Body of pancreas (tissue), 4 donors: Measurements from ENCODE around the gene GPC1. TPM values are rescaled to one million over a fixed set of nuclear protein-coding genes. Genes with fewer than 3 reads are reported as not detected.

Experiments
- ATAC-seq: fragments of 150-250 bp; one replicate; pipeline ENCODE4 v1.9.1; 2016
- DNase-seq, 4 donors: peaks; one replicate each; pipeline ENCODE4 v3.0.0-alpha.2; 2019
- H3K27ac ChIP-seq, 4 donors: fragments of 200-600 bp; sonication (generic); 1 replicate in 3 of 4; 2 replicates in 1 of 4; pipeline versions ENCODE4 v1.5.1 to v1.6.1; 2016 to 2019; ENCODE audit warnings: mild to moderate bottlenecking in 1 of 4, mixed read lengths in 1 of 4, moderate library complexity in 1 of 4
- H3K27me3 ChIP-seq, 2 donors: fragments of 200-600 bp; sonication (generic); one replicate each; pipeline ENCODE4 v1.6.0; 2016; ENCODE audit warnings: mild to moderate bottlenecking in 1 of 2
- H3K36me3 ChIP-seq, 2 donors: fragments of 200-600 bp; sonication (generic); replicated peaks in 1 of 2; 2 replicates each; pipeline ENCODE4 v1.5.1; 2016; ENCODE audit warnings: low read depth in 2 of 2; ENCODE audit not compliant: insufficient read depth in 1 of 2
- H3K4me1 ChIP-seq: fragments of 200-600 bp; sonication (generic); one replicate; pipeline ENCODE4 v1.6.0; 2016
- H3K4me3 ChIP-seq, 2 donors: fragments of 200-600 bp; sonication (generic); 1 replicate in 1 of 2; 2 replicates in 1 of 2; pipeline ENCODE4 v1.5.1; 2016 to 2019
- H3K9me3 ChIP-seq, 3 donors: fragments of 200-600 bp; sonication (generic); 1 replicate in 2 of 3; 2 replicates in 1 of 3; pipeline ENCODE4 v1.5.1; 2016
- POLR2A ChIP-seq, 3 donors: fragments of 450-650 bp; IDR thresholded peaks; one replicate each; pipeline ENCODE4 v1.6.1; 2016; ENCODE audit warnings: antibody characterized with exemption in 3 of 3, mild to moderate bottlenecking in 2 of 3
- WGBS, 2 donors: methylation state at CpG; one replicate each; pipeline ENCODE4 v1.1.5; 2017; 5-methylcytosine and 5-hydroxymethylcytosine counted together
- intact Hi-C: fragments of 100-400 bp; cut with DNase I; formaldehyde crosslinking; loops from one replicate; pipeline ENCODE4 v1.15.1; 2023
- total RNA-seq, 2 donors: library from RNA; depleted of rRNA; stranded (reverse); fragments of >200 nt; gene quantifications; one replicate each; pipeline ENCODE4 v1.1.0, GENCODE V29; 2016
- TF ChIP-seq, protein P1 (sequence below), 7 experiments: fragments of 450-650 bp in 4 of 7; fragments of 200-600 bp in 3 of 7; sonication (generic) in 3 of 7; IDR thresholded peaks; one replicate each; pipeline ENCODE4 v1.5.1; 2016 to 2019; ENCODE audit warnings: antibody characterized with exemption in 7 of 7

The GPC1 gene
- total RNA-seq, 2 donors from 2014 or later = 23.3 to 30.7 TPM

DNA sequence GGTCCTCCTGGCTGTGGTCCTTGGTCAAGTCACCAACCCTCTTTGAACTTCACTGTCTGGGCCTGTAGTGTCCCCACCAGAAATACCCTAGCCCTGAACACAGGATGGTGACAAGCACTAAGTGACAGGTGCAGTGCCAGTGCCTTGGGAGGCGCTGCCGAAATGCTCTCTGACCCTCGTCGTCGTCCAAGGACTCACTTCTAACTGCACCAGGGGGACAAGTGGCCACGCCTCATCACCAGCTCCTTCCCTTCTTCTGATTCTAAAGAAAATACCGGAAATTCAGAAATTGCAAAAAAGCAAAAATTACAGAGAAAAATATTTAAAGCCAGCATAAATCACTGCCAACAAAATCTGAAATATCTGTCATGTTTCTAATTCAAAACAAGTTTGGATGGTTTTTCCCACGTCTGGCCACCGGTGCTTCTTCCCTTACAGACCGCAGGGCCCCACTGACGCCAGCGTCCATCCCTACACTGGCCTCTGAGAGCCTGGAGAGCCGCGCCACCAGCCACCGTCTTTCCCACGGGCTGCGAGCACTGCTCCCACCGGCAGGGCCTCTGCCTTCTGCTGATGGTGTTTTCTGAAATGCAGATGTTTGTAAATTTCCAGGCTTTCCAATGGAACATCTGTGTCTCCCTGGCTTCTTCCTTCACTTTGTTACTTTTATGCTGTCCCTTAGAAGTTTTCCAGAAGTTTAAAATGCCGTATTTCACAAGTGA lies 37.4 kb upstream of the GPC1 start:
- no peak for TF ChIP-seq POLR2A (IDR thresholded peaks at IDR 0.05)
- Histone ChIP-seq H3K27me3 (no peaks in the 10 kb centered on the region), H3K27ac (no peak overlapping the region), H3K4me1 (no peaks in the 10 kb centered on the region), H3K4me3 (no peak overlapping the region), H3K9me3 (no peaks in the 10 kb centered on the region), H3K36me3 (no peaks in the 10 kb centered on the region)
- ATAC-seq (no peak), DNase-seq (peak in 3 of 4 donors; percentile 0 to 4 (median 0))
- 75 to 80% methylated on average over 19 of the region's 19 CpGs for WGBS, 2 donors
- intact Hi-C loops = no loop called here

DNA sequence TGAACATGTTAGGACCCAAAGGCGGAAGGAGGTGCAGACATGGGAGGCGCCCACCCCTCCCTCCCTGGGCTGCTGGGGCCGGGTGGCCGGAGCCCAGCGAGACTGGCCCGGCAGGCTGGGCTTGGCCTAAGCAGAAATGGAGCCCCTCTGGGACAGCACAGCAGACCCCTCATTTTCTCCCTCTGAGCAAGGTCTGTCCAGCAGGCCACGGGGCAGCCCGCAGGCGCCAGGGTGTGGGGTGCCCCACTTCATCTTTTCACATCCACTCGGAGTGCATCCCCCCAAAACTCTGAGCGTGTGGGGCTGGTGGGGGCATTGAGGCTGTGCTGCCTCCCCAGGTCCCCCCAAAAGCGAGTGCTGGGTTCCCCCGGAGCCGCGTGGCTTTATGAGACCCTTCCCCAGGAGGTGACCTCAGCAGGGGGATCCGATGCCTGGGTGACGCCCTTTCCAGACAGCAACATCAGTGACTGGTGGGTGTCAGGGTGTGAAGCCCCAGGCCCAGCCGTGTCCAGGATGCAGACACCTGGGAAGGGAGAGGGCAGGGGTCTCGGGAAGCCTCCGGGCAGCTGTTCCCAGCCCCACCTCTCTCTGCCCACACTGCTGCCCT lies 36.7 kb upstream of the GPC1 start:
- H3K4me3 ChIP-seq = no peak overlapping the region
- H3K4me1 ChIP-seq = no peaks in the 10 kb centered on the region
- 88 to 96% methylated on average over 7 to 17 of the region's 20 CpGs for WGBS, 2 donors
- DNase-seq (peak in 3 of 4 donors; percentile 0 to 4 (median 3)), ATAC-seq (no peak)
- H3K9me3 ChIP-seq = no peaks in the 10 kb centered on the region
- no peaks in the 10 kb centered on the region for H3K27me3 ChIP-seq
- no peak overlapping the region for H3K27ac ChIP-seq
- H3K36me3 ChIP-seq = no peaks in the 10 kb centered on the region
- TF ChIP-seq POLR2A (IDR thresholded peaks at IDR 0.05) = no peak
- TF ChIP-seq, protein P1, sequence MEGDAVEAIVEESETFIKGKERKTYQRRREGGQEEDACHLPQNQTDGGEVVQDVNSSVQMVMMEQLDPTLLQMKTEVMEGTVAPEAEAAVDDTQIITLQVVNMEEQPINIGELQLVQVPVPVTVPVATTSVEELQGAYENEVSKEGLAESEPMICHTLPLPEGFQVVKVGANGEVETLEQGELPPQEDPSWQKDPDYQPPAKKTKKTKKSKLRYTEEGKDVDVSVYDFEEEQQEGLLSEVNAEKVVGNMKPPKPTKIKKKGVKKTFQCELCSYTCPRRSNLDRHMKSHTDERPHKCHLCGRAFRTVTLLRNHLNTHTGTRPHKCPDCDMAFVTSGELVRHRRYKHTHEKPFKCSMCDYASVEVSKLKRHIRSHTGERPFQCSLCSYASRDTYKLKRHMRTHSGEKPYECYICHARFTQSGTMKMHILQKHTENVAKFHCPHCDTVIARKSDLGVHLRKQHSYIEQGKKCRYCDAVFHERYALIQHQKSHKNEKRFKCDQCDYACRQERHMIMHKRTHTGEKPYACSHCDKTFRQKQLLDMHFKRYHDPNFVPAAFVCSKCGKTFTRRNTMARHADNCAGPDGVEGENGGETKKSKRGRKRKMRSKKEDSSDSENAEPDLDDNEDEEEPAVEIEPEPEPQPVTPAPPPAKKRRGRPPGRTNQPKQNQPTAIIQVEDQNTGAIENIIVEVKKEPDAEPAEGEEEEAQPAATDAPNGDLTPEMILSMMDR (IDR thresholded peaks at IDR 0.05) = no peak
- intact Hi-C loops = no loop called here

DNA sequence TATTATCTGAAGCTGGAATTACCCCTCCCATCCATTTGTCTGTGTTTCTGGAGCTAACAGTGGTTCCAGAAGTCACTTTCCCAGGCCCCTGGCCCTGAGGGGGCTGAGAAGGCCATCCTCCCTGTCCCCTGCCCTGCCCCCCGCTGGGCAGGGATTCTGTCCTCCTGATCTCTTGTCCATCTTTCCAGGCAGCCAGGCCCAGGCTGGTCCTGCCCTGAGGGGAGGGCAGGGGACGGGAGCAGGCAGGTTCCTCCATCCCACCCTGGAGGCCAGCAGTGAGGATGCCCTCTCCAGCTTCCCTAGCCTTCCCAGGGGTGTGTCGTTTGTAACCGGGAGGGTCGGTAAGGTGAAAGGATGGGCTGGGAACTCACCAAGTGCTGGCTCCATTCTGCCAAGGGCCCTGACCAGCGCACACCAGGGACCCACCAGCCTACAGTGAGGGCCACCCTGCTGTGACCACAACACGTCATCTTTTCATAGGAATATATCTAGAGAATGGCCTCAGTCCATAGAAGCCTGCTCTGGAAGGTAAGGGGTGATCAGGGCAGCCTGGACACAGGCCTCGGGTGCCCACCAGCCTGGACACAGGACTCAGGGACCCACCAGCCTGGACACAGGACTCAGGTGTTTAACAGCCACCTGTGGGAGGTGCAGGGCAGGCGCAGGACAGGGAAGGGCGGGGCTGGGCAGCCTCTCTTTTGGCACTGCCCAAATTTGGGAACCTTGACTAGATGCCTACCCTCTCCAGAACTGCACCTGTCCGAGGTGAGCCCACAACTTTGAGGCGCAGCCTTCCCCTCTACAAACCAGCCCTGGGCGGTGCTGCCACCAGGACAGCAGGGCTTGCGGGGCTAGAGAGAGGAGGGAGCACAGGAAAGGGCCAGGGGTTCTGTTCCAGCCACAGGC lies 35.8 kb upstream of the GPC1 start:
- no peak overlapping the region for H3K27ac ChIP-seq
- peak in 2 of 4 donors; percentile 1 to 4 for DNase-seq
- intact Hi-C loops = no loop called here
- H3K9me3 ChIP-seq = no peaks in the 10 kb centered on the region
- WGBS, 2 donors = 80 to 84% methylated on average over 8 to 14 of the region's 14 CpGs
- no peak for ATAC-seq
- TF ChIP-seq, protein P1 (IDR thresholded peaks at IDR 0.05) = no peak
- TF ChIP-seq POLR2A (IDR thresholded peaks at IDR 0.05) = no peak
- H3K27me3 ChIP-seq = no peaks in the 10 kb centered on the region
- no peaks in the 10 kb centered on the region for H3K4me1 ChIP-seq
- H3K4me3 ChIP-seq = no peak overlapping the region
- no peaks in the 10 kb centered on the region for H3K36me3 ChIP-seq

DNA sequence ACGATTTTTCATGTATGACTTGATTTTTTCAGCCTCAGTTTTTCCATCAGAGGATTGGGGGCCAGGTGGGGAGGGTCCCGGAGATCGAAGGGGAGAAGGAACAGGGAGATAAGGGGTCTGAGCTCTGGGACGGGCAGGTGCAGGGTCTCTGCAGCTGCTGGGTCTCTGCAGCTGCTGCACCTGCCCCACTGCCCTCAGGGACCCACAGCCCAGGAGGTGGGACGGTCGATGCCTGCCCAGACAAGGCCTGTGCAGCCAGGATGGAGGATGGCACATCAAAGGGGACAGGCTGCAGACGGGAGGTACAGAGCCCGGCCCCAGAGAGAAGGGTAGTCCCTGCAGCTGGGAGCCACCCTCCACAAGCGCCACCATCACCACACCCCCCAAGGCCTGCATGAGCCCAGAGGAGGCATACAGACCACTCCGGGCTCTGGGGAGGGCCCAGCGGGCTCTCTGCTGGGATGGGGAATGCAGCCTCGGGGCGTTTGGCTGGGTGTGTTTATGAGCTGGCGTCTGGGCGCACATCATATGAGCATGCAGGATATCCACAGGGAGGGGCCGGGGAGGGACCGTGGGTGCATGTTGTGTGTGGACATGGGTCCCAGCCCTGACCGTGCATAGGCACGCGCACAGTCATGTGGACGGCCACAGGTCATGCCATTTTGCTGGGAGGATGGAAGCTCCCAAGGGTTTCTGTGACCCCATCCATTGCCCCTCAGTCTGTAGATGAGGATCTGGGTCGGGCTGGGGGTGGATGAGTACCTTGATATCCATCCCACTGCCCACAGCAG lies 34.9 kb upstream of the GPC1 start:
- no peaks in the 10 kb centered on the region for H3K27me3 ChIP-seq
- intact Hi-C loops = no loop called here
- no peaks in the 10 kb centered on the region for H3K36me3 ChIP-seq
- no peak overlapping the region for H3K4me3 ChIP-seq
- TF ChIP-seq, protein P1 (IDR thresholded peaks at IDR 0.05) = no peak
- TF ChIP-seq POLR2A (IDR thresholded peaks at IDR 0.05) = no peak
- no peaks in the 10 kb centered on the region for H3K4me1 ChIP-seq
- WGBS, 2 donors = 81 to 83% methylated on average over 9 to 22 of the region's 22 CpGs
- no peaks in the 10 kb centered on the region for H3K9me3 ChIP-seq
- no peak overlapping the region for H3K27ac ChIP-seq
- ATAC-seq = no peak
- peak in 2 of 4 donors; percentile 1 to 3 for DNase-seq
